Astrocyte (in vitro differentiated cells and primary cell): ENCODE results near the gene ANK3. TPM values are rescaled to one million over a fixed set of nuclear protein-coding genes. Genes with fewer than 3 reads are reported as not detected.
A peak's percentile ranks its signal among the peaks of the same experiment; 100 is the strongest.

Experiments
- DNase-seq: peaks from one replicate; pipeline ENCODE4 v3.0.0-alpha.2; 2010; ENCODE audit warnings: low read depth
- FAIRE-seq: peaks from 2 replicates; lab custom pipeline; 2011; peaks lifted over from hg19 to GRCh38; lab: Jason Lieb, UNC
- H2AFZ ChIP-seq: 2 replicates; pipeline ENCODE4 v1.6.0; 2012; ENCODE audit warnings: low read depth, low read length, inconsistent platforms
- H3K27ac ChIP-seq: 2 replicates; pipeline ENCODE4 v1.5.1; 2011; ENCODE audit warnings: low read depth, low read length, inconsistent platforms
- H3K27me3 ChIP-seq: 2 replicates; pipeline ENCODE4 v1.6.0; 2011; ENCODE audit warnings: low read length, inconsistent platforms; ENCODE audit not compliant: insufficient read depth
- H3K36me3 ChIP-seq: 2 replicates; pipeline ENCODE4 v1.5.1; 2011; ENCODE audit warnings: low read length, inconsistent platforms; ENCODE audit not compliant: insufficient read depth
- H3K4me1 ChIP-seq: 2 replicates; pipeline ENCODE4 v1.5.1; 2011; ENCODE audit warnings: low read length, inconsistent platforms; ENCODE audit not compliant: insufficient read depth
- H3K4me2 ChIP-seq: 2 replicates; pipeline ENCODE4 v1.6.0; 2012; ENCODE audit warnings: low read length, inconsistent platforms
- H3K4me3 ChIP-seq: 2 replicates; pipeline ENCODE4 v1.5.1; 2011; ENCODE audit warnings: low read depth, mild to moderate bottlenecking, low read length, inconsistent platforms; ENCODE audit not compliant: insufficient read depth
- H3K79me2 ChIP-seq: 2 replicates; pipeline ENCODE4 v1.6.0; 2012; ENCODE audit warnings: mild to moderate bottlenecking, low read length, inconsistent platforms; ENCODE audit not compliant: insufficient read depth
- H3K9ac ChIP-seq: 2 replicates; pipeline ENCODE4 v1.6.0; 2012; ENCODE audit warnings: mild to moderate bottlenecking, low read length, inconsistent platforms
- H3K9me3 ChIP-seq: 2 replicates; pipeline ENCODE4 v1.5.1; 2012; ENCODE audit warnings: low read depth, mild to moderate bottlenecking, low read length, inconsistent platforms; ENCODE audit not compliant: insufficient read depth
- H4K20me1 ChIP-seq: 2 replicates; pipeline ENCODE4 v1.6.0; 2012; ENCODE audit warnings: low read length, inconsistent platforms; ENCODE audit not compliant: insufficient read depth
- H3K27ac Mint-ChIP-seq: one replicate; pipeline ENCODE4 v1.8.0; 2021; ENCODE audit warnings: mild to moderate bottlenecking, mixed read lengths; ENCODE audit not compliant: unreplicated experiment
- H3K27me3 Mint-ChIP-seq: one replicate; pipeline ENCODE4 v1.8.0; 2021; ENCODE audit warnings: low read depth, mixed read lengths; ENCODE audit not compliant: unreplicated experiment
- H3K36me3 Mint-ChIP-seq: one replicate; pipeline ENCODE4 v1.8.0; 2021; ENCODE audit warnings: low read depth, mixed read lengths; ENCODE audit not compliant: unreplicated experiment
- H3K4me1 Mint-ChIP-seq: one replicate; pipeline ENCODE4 v1.8.0; 2021; ENCODE audit warnings: low read depth, mixed read lengths; ENCODE audit not compliant: unreplicated experiment
- H3K4me3 Mint-ChIP-seq: one replicate; pipeline ENCODE4 v1.8.0; 2021; ENCODE audit warnings: mild to moderate bottlenecking, moderate library complexity, mixed read lengths; ENCODE audit not compliant: unreplicated experiment
- H3K9me3 Mint-ChIP-seq: one replicate; pipeline ENCODE4 v1.8.0; 2021; ENCODE audit warnings: mild to moderate bottlenecking, mixed read lengths; ENCODE audit not compliant: unreplicated experiment
- CTCF ChIP-seq: IDR thresholded peaks from 2 replicates; pipeline ENCODE4 v1.5.1; 2011; ENCODE audit warnings: low read depth, mild to moderate bottlenecking, inconsistent platforms, low read length, moderate library complexity; ENCODE audit not compliant: insufficient read depth
- EZH2 ChIP-seq: IDR thresholded peaks from 2 replicates; pipeline ENCODE4 v1.6.1; 2012; ENCODE audit warnings: mild to moderate bottlenecking, low read length, inconsistent platforms; ENCODE audit not compliant: insufficient read depth
- total RNA-seq: library from RNA; stranded (reverse); gene quantifications from 2 replicates; pipeline ENCODE4 v1.2.1, GENCODE V29; 2021

Gene ANK3
- total RNA-seq, 1 donor from 2014 or later: 21.1 TPM

- no peaks in the 10 kb centered on the region for H3K4me1 ChIP-seq
- no peak overlapping the region for H3K4me2 ChIP-seq
- peaks cover 11% of the 10 kb centered on the region for H3K4me1 Mint-ChIP-seq
- H3K4me3 ChIP-seq: no peak overlapping the region
- peak; percentile 71 for DNase-seq
- H3K9ac ChIP-seq: no peak overlapping the region
- no peak overlapping the region for H3K27ac Mint-ChIP-seq
- no peaks in the 10 kb centered on the region for H3K79me2 ChIP-seq
- H3K27me3 ChIP-seq: no peaks in the 10 kb centered on the region
- H3K27me3 Mint-ChIP-seq: no peaks in the 10 kb centered on the region
- TF ChIP-seq EZH2 (no peak), CTCF (no peak)
- no peak overlapping the region for H3K27ac ChIP-seq
- no peak overlapping the region for H2AFZ ChIP-seq
- H3K9me3 Mint-ChIP-seq: no peaks in the 10 kb centered on the region
- H4K20me1 ChIP-seq: no peaks in the 10 kb centered on the region
- H3K36me3 ChIP-seq: no peaks in the 10 kb centered on the region
- H3K9me3 ChIP-seq: no peaks in the 10 kb centered on the region
- no peaks in the 10 kb centered on the region for H3K36me3 Mint-ChIP-seq
- H3K4me3 Mint-ChIP-seq: no peak overlapping the region
- peak; percentile 37 for FAIRE-seq
Measured at GRCh38 chr10:60334991-60335390, 54.7 kb downstream of the ANK3 start.

- peaks cover 11% of the 10 kb centered on the region for H3K4me1 Mint-ChIP-seq
- H3K79me2 ChIP-seq: no peaks in the 10 kb centered on the region
- H3K36me3 Mint-ChIP-seq: no peaks in the 10 kb centered on the region
- no peaks in the 10 kb centered on the region for H3K27me3 ChIP-seq
- no peaks in the 10 kb centered on the region for H4K20me1 ChIP-seq
- no peaks in the 10 kb centered on the region for H3K9me3 ChIP-seq
- H3K9ac ChIP-seq: no peak overlapping the region
- H3K4me3 Mint-ChIP-seq: no peak overlapping the region
- H2AFZ ChIP-seq: no peak overlapping the region
- no peak overlapping the region for H3K27ac Mint-ChIP-seq
- no peaks in the 10 kb centered on the region for H3K36me3 ChIP-seq
- no peaks in the 10 kb centered on the region for H3K9me3 Mint-ChIP-seq
- FAIRE-seq (no peak), DNase-seq (no peak)
- no peak overlapping the region for H3K27ac ChIP-seq
- no peak for TF ChIP-seq CTCF
- TF ChIP-seq EZH2: no peak
- no peaks in the 10 kb centered on the region for H3K27me3 Mint-ChIP-seq
- no peaks in the 10 kb centered on the region for H3K4me1 ChIP-seq
- no peak overlapping the region for H3K4me2 ChIP-seq
- H3K4me3 ChIP-seq: no peak overlapping the region
Measured at GRCh38 chr10:60332371-60332770, 57.3 kb downstream of the ANK3 start.

GRCh38 chr10:60331886-60332285 is 57.8 kb downstream of the ANK3 start:
- Mint-ChIP-seq H3K4me3 (no peak overlapping the region), H3K36me3 (no peaks in the 10 kb centered on the region), H3K27me3 (no peaks in the 10 kb centered on the region), H3K4me1 (peaks cover 9% of the 10 kb centered on the region), H3K27ac (no peak overlapping the region), H3K9me3 (no peaks in the 10 kb centered on the region)
- Histone ChIP-seq H3K27me3 (no peaks in the 10 kb centered on the region), H3K27ac (no peak overlapping the region), H3K79me2 (no peaks in the 10 kb centered on the region), H3K4me1 (no peaks in the 10 kb centered on the region), H3K36me3 (no peaks in the 10 kb centered on the region), H3K4me3 (no peak overlapping the region), H3K4me2 (no peak overlapping the region), H4K20me1 (no peaks in the 10 kb centered on the region), H3K9me3 (no peaks in the 10 kb centered on the region), H2AFZ (no peak overlapping the region), H3K9ac (no peak overlapping the region)
- DNase-seq (no peak), FAIRE-seq (no peak)
- no peak for TF ChIP-seq CTCF
